Fibroblast of lung (primary cell): Measurements from ENCODE around the gene PPM1H.

ENCODE experiments used
- CTCF ChIP-seq, 2 donors: IDR thresholded peaks in 1 of 2; conservative IDR thresholded peaks in 1 of 2; 1 replicate in 1 of 2; 2 replicates in 1 of 2; pipeline ENCODE4 v1.5.1; 2011 to 2012; ENCODE audit warnings: low read length in 2 of 2, control low read depth in 1 of 2, inconsistent platforms in 1 of 2, low read depth in 1 of 2, mild to moderate bottlenecking in 1 of 2
- EZH2 ChIP-seq: IDR thresholded peaks from 2 replicates; pipeline ENCODE4 v1.5.1; 2012; ENCODE audit warnings: low read length, control low read depth, mild to moderate bottlenecking; ENCODE audit errors: missing control alignments

GRCh38 chr12:62716866-62717525 is 218.0 kb downstream of the PPM1H start:
- TF ChIP-seq CTCF (conservative IDR thresholded peaks at IDR 0.05 in 1 of 2, IDR thresholded peaks at IDR 0.05 in 1 of 2; ENCODE audit: low read depth in 1 of 2, low read length in 2 of 2): no peak
- TF ChIP-seq EZH2: no peak
